ENCODE results near the gene SMAP2. TPM values are rescaled to one million over a fixed set of nuclear protein-coding genes. Genes with fewer than 3 reads are reported as not detected.

SMAP2 gene
- total and polyA plus RNA-seq, 10 of the 15 experiments (the other 5 are each of a cell fraction or from before 2014, with no cell fraction given) = 33.4 to 177 (median 105) TPM

DNA sequence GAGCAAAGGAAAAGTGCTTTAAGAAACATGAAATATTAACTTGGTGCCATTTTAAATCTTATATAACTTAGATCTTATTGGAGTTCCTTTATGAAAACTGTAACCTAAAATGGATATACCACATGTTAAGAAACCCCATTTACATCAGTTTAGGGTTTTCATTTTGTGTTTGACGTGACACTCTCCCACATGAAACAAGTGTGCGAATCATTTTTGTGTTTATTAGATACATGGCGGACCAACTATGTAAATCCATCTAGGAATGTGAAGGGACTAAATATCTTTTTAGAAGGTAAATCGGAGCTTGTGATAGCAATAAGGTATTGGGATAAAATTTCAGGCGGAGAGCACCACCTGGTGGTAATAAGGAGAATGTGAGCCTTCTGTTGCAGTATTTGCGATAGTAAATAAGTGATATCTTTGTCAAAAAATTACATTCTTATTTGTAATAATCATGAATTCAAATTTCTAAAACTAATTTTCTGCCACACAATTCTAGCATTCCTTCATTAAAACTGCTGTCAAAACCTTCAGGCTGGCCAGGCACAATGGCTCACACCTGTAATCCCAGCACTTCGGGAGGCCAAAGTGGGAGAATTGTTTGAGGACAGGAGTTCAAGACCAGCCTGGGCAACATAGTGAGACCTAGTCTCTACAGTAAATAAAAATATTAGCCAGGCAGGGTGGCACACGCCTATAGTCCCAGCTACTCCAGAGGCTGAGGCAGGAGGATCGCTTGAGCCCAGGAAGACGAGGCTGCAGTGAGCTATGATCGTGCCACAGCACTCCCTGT is 31.3 kb downstream of the SMAP2 start (continued):
- TF ChIP-seq, protein P1, sequence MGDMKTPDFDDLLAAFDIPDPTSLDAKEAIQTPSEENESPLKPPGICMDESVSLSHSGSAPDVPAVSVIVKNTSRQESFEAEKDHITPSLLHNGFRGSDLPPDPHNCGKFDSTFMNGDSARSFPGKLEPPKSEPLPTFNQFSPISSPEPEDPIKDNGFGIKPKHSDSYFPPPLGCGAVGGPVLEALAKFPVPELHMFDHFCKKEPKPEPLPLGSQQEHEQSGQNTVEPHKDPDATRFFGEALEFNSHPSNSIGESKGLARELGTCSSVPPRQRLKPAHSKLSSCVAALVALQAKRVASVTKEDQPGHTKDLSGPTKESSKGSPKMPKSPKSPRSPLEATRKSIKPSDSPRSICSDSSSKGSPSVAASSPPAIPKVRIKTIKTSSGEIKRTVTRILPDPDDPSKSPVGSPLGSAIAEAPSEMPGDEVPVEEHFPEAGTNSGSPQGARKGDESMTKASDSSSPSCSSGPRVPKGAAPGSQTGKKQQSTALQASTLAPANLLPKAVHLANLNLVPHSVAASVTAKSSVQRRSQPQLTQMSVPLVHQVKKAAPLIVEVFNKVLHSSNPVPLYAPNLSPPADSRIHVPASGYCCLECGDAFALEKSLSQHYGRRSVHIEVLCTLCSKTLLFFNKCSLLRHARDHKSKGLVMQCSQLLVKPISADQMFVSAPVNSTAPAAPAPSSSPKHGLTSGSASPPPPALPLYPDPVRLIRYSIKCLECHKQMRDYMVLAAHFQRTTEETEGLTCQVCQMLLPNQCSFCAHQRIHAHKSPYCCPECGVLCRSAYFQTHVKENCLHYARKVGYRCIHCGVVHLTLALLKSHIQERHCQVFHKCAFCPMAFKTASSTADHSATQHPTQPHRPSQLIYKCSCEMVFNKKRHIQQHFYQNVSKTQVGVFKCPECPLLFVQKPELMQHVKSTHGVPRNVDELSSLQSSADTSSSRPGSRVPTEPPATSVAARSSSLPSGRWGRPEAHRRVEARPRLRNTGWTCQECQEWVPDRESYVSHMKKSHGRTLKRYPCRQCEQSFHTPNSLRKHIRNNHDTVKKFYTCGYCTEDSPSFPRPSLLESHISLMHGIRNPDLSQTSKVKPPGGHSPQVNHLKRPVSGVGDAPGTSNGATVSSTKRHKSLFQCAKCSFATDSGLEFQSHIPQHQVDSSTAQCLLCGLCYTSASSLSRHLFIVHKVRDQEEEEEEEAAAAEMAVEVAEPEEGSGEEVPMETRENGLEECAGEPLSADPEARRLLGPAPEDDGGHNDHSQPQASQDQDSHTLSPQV (IDR thresholded peaks at IDR 0.05) = no peak
- no peak for TF ChIP-seq SREBF1 (IDR thresholded peaks at IDR 0.05; ENCODE audit: low read length)
- TF ChIP-seq SUPT20H (IDR thresholded peaks at IDR 0.05; ENCODE audit: borderline replicate concordance, control insufficient read depth, low read depth, low read length) = no peak
- no peak for TF ChIP-seq BRCA1 (IDR thresholded peaks at IDR 0.05; ENCODE audit: low read depth, low read length)
- no peak for TF ChIP-seq RUNX3 (IDR thresholded peaks at IDR 0.05; ENCODE audit: low read length)
- TF ChIP-seq CHD1 (IDR thresholded peaks at IDR 0.05; ENCODE audit: low read depth, low read length) = no peak
- TF ChIP-seq PML (IDR thresholded peaks at IDR 0.05; ENCODE audit: low read length) = 0 out of 2 replicates have a peak, but pooled peaks have one; percentile 37
- TF ChIP-seq SUZ12 (IDR thresholded peaks at IDR 0.05; ENCODE audit: unreplicated experiment) = no peak
- TF ChIP-seq PAX5 (IDR thresholded peaks at IDR 0.05; ENCODE audit: borderline replicate concordance, low read depth, low read length) = no peak
- TF ChIP-seq RAD21 (IDR thresholded peaks at IDR 0.05; ENCODE audit: insufficient read depth, low read depth, low read length) = peak; percentile 82
- no peak for TF ChIP-seq BHLHE40 (IDR thresholded peaks at IDR 0.05; ENCODE audit: borderline replicate concordance in 1 of 2, low read depth in 2 of 2, low read length in 1 of 2)
- TF ChIP-seq ZZZ3 (IDR thresholded peaks at IDR 0.05; ENCODE audit: control insufficient read depth, insufficient read length, low read depth) = no peak
- TF ChIP-seq NR2F1 (conservative IDR thresholded peaks at IDR 0.05) = no peak
- no peak for TF ChIP-seq ATF7 (IDR thresholded peaks at IDR 0.05; ENCODE audit: low read depth)
- TF ChIP-seq TCF7 (IDR thresholded peaks at IDR 0.05; ENCODE audit: borderline replicate concordance) = 0 out of 2 replicates have a peak, but pooled peaks have one; percentile 24
- TF ChIP-seq, protein P2, sequence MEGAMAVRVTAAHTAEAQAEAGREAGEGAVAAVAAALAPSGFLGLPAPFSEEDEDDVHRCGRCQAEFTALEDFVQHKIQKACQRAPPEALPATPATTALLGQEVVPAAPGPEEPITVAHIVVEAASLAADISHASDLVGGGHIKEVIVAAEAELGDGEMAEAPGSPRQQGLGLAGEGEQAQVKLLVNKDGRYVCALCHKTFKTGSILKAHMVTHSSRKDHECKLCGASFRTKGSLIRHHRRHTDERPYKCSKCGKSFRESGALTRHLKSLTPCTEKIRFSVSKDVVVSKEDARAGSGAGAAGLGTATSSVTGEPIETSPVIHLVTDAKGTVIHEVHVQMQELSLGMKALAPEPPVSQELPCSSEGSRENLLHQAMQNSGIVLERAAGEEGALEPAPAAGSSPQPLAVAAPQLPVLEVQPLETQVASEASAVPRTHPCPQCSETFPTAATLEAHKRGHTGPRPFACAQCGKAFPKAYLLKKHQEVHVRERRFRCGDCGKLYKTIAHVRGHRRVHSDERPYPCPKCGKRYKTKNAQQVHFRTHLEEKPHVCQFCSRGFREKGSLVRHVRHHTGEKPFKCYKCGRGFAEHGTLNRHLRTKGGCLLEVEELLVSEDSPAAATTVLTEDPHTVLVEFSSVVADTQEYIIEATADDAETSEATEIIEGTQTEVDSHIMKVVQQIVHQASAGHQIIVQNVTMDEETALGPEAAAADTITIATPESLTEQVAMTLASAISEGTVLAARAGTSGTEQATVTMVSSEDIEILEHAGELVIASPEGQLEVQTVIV (IDR thresholded peaks at IDR 0.05; ENCODE audit: borderline replicate concordance, partially characterized antibody) = no peak
- TF ChIP-seq NFIC (IDR thresholded peaks at IDR 0.05; ENCODE audit: low read depth, low read length) = 0 out of 2 replicates have a peak, but pooled peaks have one; percentile 28
- no peak for TF ChIP-seq ZNF24 (IDR thresholded peaks at IDR 0.05)
- TF ChIP-seq, protein P3, sequence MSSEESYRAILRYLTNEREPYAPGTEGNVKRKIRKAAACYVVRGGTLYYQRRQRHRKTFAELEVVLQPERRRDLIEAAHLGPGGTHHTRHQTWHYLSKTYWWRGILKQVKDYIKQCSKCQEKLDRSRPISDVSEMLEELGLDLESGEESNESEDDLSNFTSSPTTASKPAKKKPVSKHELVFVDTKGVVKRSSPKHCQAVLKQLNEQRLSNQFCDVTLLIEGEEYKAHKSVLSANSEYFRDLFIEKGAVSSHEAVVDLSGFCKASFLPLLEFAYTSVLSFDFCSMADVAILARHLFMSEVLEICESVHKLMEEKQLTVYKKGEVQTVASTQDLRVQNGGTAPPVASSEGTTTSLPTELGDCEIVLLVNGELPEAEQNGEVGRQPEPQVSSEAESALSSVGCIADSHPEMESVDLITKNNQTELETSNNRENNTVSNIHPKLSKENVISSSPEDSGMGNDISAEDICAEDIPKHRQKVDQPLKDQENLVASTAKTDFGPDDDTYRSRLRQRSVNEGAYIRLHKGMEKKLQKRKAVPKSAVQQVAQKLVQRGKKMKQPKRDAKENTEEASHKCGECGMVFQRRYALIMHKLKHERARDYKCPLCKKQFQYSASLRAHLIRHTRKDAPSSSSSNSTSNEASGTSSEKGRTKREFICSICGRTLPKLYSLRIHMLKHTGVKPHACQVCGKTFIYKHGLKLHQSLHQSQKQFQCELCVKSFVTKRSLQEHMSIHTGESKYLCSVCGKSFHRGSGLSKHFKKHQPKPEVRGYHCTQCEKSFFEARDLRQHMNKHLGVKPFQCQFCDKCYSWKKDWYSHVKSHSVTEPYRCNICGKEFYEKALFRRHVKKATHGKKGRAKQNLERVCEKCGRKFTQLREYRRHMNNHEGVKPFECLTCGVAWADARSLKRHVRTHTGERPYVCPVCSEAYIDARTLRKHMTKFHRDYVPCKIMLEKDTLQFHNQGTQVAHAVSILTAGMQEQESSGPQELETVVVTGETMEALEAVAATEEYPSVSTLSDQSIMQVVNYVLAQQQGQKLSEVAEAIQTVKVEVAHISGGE (CRISPR knock-in tag; IDR thresholded peaks at IDR 0.05) = no peak
- no peak for TF ChIP-seq ESRRA (IDR thresholded peaks at IDR 0.05; ENCODE audit: low read length)
- TF ChIP-seq TCF3 (IDR thresholded peaks at IDR 0.05; ENCODE audit: borderline replicate concordance, insufficient read depth, low read depth, low read length) = no peak

All from GM12878 (cell line).